ENCODE measurements around the gene OR13C5.
"Not testable (repeated sequence)": the region's sequence is repeated elsewhere in the genome, so short reads cannot be mapped to it uniquely, and the experiment has no call there.

The OR13C5 gene

DNA sequence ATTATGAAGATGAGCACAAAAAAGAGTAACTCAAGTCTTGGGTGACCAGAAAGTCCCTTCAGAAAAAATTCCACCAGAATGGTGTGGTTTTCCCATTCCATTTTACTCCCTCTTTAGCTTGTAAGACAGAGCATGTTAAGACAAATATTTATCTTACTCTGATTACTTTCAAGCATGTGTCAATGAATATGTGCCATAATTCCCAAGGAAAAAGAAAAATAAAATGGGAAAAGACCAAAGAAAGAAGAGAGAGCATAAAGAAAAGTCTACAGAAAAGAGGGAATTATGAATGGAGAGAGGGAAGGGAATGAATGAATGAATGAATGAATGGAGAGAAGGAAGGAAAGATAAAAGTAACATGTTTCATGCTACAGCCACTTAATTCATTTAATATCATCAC lies at the start of gene OR13C5:
TSS of gene OR13C5 (minus strand) at position 101 of the 400 bp plus-strand sequence. CDS start at position 101, 0 bp downstream.
- H3K4me3 ChIP-seq (ENCODE audit: low read depth in 1 of 2, low read length in 2 of 2); H3K27me3 ChIP-seq (ENCODE audit: low read depth, low read length); H3K9me3 ChIP-seq (ENCODE audit: control insufficient read depth in 1 of 2, low read length in 2 of 2); H3K36me3 ChIP-seq (ENCODE audit: control insufficient read depth in 1 of 2, insufficient read depth in 2 of 2, low read length in 2 of 2); H3K27ac ChIP-seq (ENCODE audit: low read length); H3K4me1 ChIP-seq (ENCODE audit: control insufficient read depth in 1 of 2, insufficient read depth in 2 of 2, low read length in 2 of 2): not testable (repeated sequence)

- no peak overlapping the region for H3K4me3 ChIP-seq (ENCODE audit: low read depth in 1 of 2, low read length in 2 of 2)
- H3K36me3 ChIP-seq (ENCODE audit: control insufficient read depth in 1 of 2, insufficient read depth in 2 of 2, low read length in 2 of 2): no peaks in the 10 kb centered on the region
- no peaks in the 10 kb centered on the region for H3K27me3 ChIP-seq (ENCODE audit: low read depth, low read length)
- no peaks in the 10 kb centered on the region for H3K4me1 ChIP-seq (ENCODE audit: control insufficient read depth in 1 of 2, insufficient read depth in 2 of 2, low read length in 2 of 2)
- H3K27ac ChIP-seq (ENCODE audit: low read length): no peak overlapping the region
- H3K9me3 ChIP-seq (ENCODE audit: control insufficient read depth in 1 of 2, low read length in 2 of 2): peaks cover 4 to 27% of the 10 kb centered on the region in 2 donors
Observed at GRCh38 chr9:104635456-104635855, 36.2 kb upstream of the OR13C5 start.

GRCh38 chr9:104633976-104634520 lies 34.8 kb upstream of the OR13C5 start:
- H3K9me3 ChIP-seq (ENCODE audit: control insufficient read depth in 1 of 2, low read length in 2 of 2): peaks cover 4 to 19% of the 10 kb centered on the region in 2 donors
- no peak overlapping the region for H3K4me3 ChIP-seq (ENCODE audit: low read depth in 1 of 2, low read length in 2 of 2)
- H3K36me3 ChIP-seq (ENCODE audit: control insufficient read depth in 1 of 2, insufficient read depth in 2 of 2, low read length in 2 of 2): no peaks in the 10 kb centered on the region
- no peaks in the 10 kb centered on the region for H3K4me1 ChIP-seq (ENCODE audit: control insufficient read depth in 1 of 2, insufficient read depth in 2 of 2, low read length in 2 of 2)
- H3K27ac ChIP-seq (ENCODE audit: low read length): no peak overlapping the region
- H3K27me3 ChIP-seq (ENCODE audit: low read depth, low read length): no peaks in the 10 kb centered on the region

- H3K4me3 ChIP-seq (ENCODE audit: low read depth in 1 of 2, low read length in 2 of 2); H3K4me1 ChIP-seq (ENCODE audit: control insufficient read depth in 1 of 2, insufficient read depth in 2 of 2, low read length in 2 of 2); H3K27ac ChIP-seq (ENCODE audit: low read length); H3K36me3 ChIP-seq (ENCODE audit: control insufficient read depth in 1 of 2, insufficient read depth in 2 of 2, low read length in 2 of 2); H3K9me3 ChIP-seq (ENCODE audit: control insufficient read depth in 1 of 2, low read length in 2 of 2); H3K27me3 ChIP-seq (ENCODE audit: low read depth, low read length): not testable (repeated sequence)
Observed at GRCh38 chr9:104625964-104626363, 26.8 kb upstream of the OR13C5 start.

DNA sequence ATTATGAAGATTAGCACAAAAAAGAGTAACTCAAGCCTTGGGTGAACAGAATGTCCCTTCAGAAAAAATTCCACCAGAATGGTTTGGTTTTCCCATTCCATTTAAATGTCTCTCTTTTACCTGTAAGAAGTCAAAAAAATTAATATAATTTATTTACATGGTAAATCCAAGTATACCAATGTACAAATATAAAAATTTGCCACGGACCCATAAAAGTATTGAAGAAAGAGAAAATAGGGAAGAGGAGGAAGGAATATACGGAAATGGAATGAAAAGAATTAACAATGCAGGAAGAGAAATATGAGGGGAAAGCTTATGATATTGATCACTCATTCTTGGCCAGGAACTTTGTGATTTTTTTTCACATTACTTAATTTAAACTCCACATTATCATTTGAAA lies 18.9 kb upstream of the OR13C5 start, which contains the start of gene OR13C9:
TSS of gene OR13C9 (minus strand) at position 101 of the 400 bp plus-strand sequence. CDS start at position 101, 0 bp downstream.
- no peaks in the 10 kb centered on the region for H3K9me3 ChIP-seq (ENCODE audit: control insufficient read depth in 1 of 2, low read length in 2 of 2)
- H3K4me1 ChIP-seq (ENCODE audit: control insufficient read depth in 1 of 2, insufficient read depth in 2 of 2, low read length in 2 of 2): no peaks in the 10 kb centered on the region
- no peak within 1 kb of the TSS for H3K27ac ChIP-seq (ENCODE audit: low read length)
- H3K27me3 ChIP-seq (ENCODE audit: low read depth, low read length): no peaks in the 10 kb centered on the region
- no peak within 1 kb of the TSS for H3K4me3 ChIP-seq (ENCODE audit: low read depth in 1 of 2, low read length in 2 of 2)
- H3K36me3 ChIP-seq (ENCODE audit: control insufficient read depth in 1 of 2, insufficient read depth in 2 of 2, low read length in 2 of 2): no peaks in the 10 kb centered on the region

GRCh38 chr9:104617418-104617817 lies 18.2 kb upstream of the OR13C5 start:
- H3K4me1 ChIP-seq (ENCODE audit: control insufficient read depth in 1 of 2, insufficient read depth in 2 of 2, low read length in 2 of 2): no peaks in the 10 kb centered on the region
- no peak overlapping the region for H3K4me3 ChIP-seq (ENCODE audit: low read depth in 1 of 2, low read length in 2 of 2)
- H3K9me3 ChIP-seq (ENCODE audit: control insufficient read depth in 1 of 2, low read length in 2 of 2): no peaks in the 10 kb centered on the region
- H3K27me3 ChIP-seq (ENCODE audit: low read depth, low read length): no peaks in the 10 kb centered on the region
- no peak overlapping the region for H3K27ac ChIP-seq (ENCODE audit: low read length)
- H3K36me3 ChIP-seq (ENCODE audit: control insufficient read depth in 1 of 2, insufficient read depth in 2 of 2, low read length in 2 of 2): no peaks in the 10 kb centered on the region

DNA sequence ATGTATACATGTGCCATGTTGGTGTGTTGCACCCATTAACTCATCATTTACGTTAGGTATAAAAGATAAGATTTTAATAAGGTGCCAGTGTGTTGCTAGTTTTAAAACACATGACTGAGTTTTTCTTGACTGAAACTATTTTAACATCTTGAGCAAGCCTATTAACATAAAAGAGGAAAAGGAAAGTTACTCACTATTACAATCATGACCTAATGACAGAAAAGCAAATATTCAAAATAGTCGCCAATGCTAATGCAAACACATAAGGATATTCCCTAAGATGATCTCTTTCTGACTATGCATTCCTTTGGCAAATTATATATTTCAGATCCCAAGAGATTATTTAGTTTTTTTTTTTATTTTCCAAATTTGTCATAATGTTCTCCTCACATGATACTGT lies 12.0 kb upstream of the OR13C5 start:
- Histone ChIP-seq H3K36me3 (ENCODE audit: control insufficient read depth in 1 of 2, insufficient read depth in 2 of 2, low read length in 2 of 2) (no peaks in the 10 kb centered on the region), H3K9me3 (ENCODE audit: control insufficient read depth in 1 of 2, low read length in 2 of 2) (no peaks in the 10 kb centered on the region), H3K4me1 (ENCODE audit: control insufficient read depth in 1 of 2, insufficient read depth in 2 of 2, low read length in 2 of 2) (no peaks in the 10 kb centered on the region), H3K27ac (ENCODE audit: low read length) (no peak overlapping the region), H3K4me3 (ENCODE audit: low read depth in 1 of 2, low read length in 2 of 2) (no peak overlapping the region), H3K27me3 (ENCODE audit: low read depth, low read length) (no peaks in the 10 kb centered on the region)

DNA sequence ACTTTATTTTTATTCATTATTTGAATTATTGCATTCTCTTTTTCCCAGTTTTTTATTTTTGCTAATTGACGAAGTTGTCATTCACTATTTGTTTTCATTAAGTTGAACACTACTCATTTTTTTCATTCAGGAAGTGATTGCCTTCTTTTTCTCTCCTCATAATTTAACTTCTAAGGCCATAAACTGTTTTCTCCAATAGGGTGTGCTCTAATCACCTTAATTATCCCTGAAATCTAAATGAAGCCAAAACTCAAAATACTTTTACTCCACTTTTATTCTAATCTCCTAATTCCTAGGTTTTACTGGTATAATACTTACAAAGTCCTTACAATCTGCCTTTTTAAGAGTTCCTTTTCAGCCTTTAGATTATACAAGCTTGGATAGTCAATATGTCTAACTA lies 9.1 kb upstream of the OR13C5 start:
- no peaks in the 10 kb centered on the region for H3K27me3 ChIP-seq (ENCODE audit: low read depth, low read length)
- H3K27ac ChIP-seq (ENCODE audit: low read length): no peak overlapping the region
- H3K36me3 ChIP-seq (ENCODE audit: control insufficient read depth in 1 of 2, insufficient read depth in 2 of 2, low read length in 2 of 2): no peaks in the 10 kb centered on the region
- no peak overlapping the region for H3K4me3 ChIP-seq (ENCODE audit: low read depth in 1 of 2, low read length in 2 of 2)
- H3K4me1 ChIP-seq (ENCODE audit: control insufficient read depth in 1 of 2, insufficient read depth in 2 of 2, low read length in 2 of 2): no peaks in the 10 kb centered on the region
- no peaks in the 10 kb centered on the region for H3K9me3 ChIP-seq (ENCODE audit: control insufficient read depth in 1 of 2, low read length in 2 of 2)

DNA sequence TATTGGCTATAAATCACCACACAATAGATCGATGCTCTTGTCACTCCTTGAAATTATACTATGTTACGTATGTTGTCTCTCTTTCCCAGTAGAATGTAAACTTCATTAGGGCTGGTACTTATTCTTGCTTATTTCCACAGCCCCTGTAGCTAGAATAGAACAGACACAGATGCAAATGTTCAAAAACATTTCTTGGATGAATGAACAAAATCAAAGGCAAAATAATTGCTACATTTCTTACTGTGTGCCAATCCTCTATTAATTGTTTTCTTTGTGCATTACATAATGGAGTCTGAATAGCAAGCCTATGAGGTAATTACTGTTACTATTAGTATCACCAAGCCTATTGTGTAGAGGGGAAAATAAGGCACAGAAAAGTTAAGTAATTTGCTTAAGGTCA lies 6.9 kb upstream of the OR13C5 start:
- Histone ChIP-seq H3K36me3 (ENCODE audit: control insufficient read depth in 1 of 2, insufficient read depth in 2 of 2, low read length in 2 of 2) (no peaks in the 10 kb centered on the region), H3K4me1 (ENCODE audit: control insufficient read depth in 1 of 2, insufficient read depth in 2 of 2, low read length in 2 of 2) (no peaks in the 10 kb centered on the region)

DNA sequence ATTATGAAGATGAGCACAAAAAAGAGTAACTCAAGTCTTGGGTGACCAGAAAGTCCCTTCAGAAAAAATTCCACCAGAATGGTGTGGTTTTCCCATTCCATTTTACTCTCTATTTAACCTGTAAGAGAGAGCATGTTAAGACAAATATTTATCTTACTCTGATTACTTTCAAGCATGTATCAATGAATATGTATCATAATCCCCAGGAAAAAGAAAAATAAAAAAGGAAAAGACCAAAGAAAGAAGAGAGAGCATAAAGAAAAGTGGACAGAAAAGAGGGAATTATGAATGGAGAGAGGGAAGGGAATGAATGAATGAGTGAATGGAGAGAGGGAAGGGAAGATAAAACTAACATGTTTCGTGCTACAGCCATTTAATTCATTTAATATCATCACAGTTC lies 6.3 kb upstream of the OR13C5 start, which contains the start of gene OR13C2:
TSS of gene OR13C2 (minus strand) at position 101 of the 400 bp plus-strand sequence. CDS start at position 101, 0 bp downstream.
- not testable (repeated sequence) for H3K27ac ChIP-seq (ENCODE audit: low read length); H3K9me3 ChIP-seq (ENCODE audit: control insufficient read depth in 1 of 2, low read length in 2 of 2); H3K4me1 ChIP-seq (ENCODE audit: control insufficient read depth in 1 of 2, insufficient read depth in 2 of 2, low read length in 2 of 2); H3K36me3 ChIP-seq (ENCODE audit: control insufficient read depth in 1 of 2, insufficient read depth in 2 of 2, low read length in 2 of 2); H3K27me3 ChIP-seq (ENCODE audit: low read depth, low read length); H3K4me3 ChIP-seq (ENCODE audit: low read depth in 1 of 2, low read length in 2 of 2)

More for the DNA sequence above, 6.9 kb upstream of the OR13C5 start:
- Histone ChIP-seq H3K27me3 (ENCODE audit: low read depth, low read length) (no peaks in the 10 kb centered on the region), H3K9me3 (ENCODE audit: control insufficient read depth in 1 of 2, low read length in 2 of 2) (no peaks in the 10 kb centered on the region), H3K27ac (ENCODE audit: low read length) (no peak overlapping the region), H3K4me3 (ENCODE audit: low read depth in 1 of 2, low read length in 2 of 2) (no peak overlapping the region)

DNA sequence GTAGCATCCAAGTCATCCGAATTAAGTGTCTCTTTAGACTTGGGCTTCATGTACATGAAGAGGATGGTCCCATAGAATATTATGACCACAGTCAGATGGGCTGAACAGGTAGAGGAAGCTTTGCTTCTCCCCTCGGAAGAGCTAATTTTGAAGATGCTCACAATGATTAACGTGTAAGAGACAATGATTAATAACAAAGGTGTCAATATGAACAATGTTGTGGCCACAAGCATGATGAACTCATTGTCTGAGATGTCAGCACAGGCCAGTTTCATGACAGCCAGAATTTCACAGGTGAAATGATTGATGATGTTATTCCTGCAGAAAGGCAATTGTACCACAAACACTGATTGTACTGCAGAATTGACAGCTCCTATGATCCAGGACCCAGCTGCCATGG lies 5.6 kb upstream of the OR13C5 start:
- Histone ChIP-seq H3K36me3 (ENCODE audit: control insufficient read depth in 1 of 2, insufficient read depth in 2 of 2, low read length in 2 of 2) (no peaks in the 10 kb centered on the region), H3K27me3 (ENCODE audit: low read depth, low read length) (no peaks in the 10 kb centered on the region), H3K9me3 (ENCODE audit: control insufficient read depth in 1 of 2, low read length in 2 of 2) (no peaks in the 10 kb centered on the region), H3K4me3 (ENCODE audit: low read depth in 1 of 2, low read length in 2 of 2) (no peak overlapping the region), H3K4me1 (ENCODE audit: control insufficient read depth in 1 of 2, insufficient read depth in 2 of 2, low read length in 2 of 2) (no peaks in the 10 kb centered on the region), H3K27ac (ENCODE audit: low read length) (no peak overlapping the region)

GRCh38 chr9:104598749-104599148 lies 464 bp downstream of the OR13C5 start:
- not testable (repeated sequence) for H3K9me3 ChIP-seq (ENCODE audit: control insufficient read depth in 1 of 2, low read length in 2 of 2); H3K27me3 ChIP-seq (ENCODE audit: low read depth, low read length); H3K4me3 ChIP-seq (ENCODE audit: low read depth in 1 of 2, low read length in 2 of 2); H3K27ac ChIP-seq (ENCODE audit: low read length); H3K36me3 ChIP-seq (ENCODE audit: control insufficient read depth in 1 of 2, insufficient read depth in 2 of 2, low read length in 2 of 2); H3K4me1 ChIP-seq (ENCODE audit: control insufficient read depth in 1 of 2, insufficient read depth in 2 of 2, low read length in 2 of 2)
